Breast epithelium (tissue), 3 donors: ENCODE data around the gene SAMD8.

Source experiments
- POLR2AphosphoS5 ChIP-seq, 3 donors: sonication (generic); formaldehyde crosslinking; IDR thresholded peaks; one replicate each; pipeline ENCODE4 v1.6.1; 2017; ENCODE audit warnings: antibody characterized with exemption in 3 of 3
- TF ChIP-seq, protein P1 (sequence below), 3 donors: fragments of 450-650 bp; IDR thresholded peaks; one replicate each; pipeline ENCODE4 v1.5.1; 2016 to 2017; ENCODE audit warnings: antibody characterized with exemption in 3 of 3, mild to moderate bottlenecking in 3 of 3, moderate library complexity in 3 of 3

DNA sequence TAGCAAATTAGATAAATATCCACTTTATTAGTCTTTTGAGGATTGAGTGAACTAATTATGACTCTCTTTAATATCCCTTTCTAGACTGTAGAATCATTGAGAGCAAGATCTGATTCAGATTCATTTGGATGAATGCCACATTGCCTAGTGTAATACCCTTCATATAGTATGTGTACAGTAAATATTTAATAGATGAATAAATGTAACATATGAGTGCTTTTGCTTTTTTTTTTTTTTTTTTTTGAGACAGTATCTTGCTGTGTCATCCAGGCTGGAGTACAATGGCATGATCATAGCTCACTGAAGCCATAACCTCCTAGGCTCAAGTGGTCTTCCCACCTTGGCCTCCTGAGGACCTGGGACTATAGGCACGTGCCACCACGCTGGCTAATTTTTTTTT is 14.8 kb downstream of the SAMD8 start:
- TF ChIP-seq, protein P1, sequence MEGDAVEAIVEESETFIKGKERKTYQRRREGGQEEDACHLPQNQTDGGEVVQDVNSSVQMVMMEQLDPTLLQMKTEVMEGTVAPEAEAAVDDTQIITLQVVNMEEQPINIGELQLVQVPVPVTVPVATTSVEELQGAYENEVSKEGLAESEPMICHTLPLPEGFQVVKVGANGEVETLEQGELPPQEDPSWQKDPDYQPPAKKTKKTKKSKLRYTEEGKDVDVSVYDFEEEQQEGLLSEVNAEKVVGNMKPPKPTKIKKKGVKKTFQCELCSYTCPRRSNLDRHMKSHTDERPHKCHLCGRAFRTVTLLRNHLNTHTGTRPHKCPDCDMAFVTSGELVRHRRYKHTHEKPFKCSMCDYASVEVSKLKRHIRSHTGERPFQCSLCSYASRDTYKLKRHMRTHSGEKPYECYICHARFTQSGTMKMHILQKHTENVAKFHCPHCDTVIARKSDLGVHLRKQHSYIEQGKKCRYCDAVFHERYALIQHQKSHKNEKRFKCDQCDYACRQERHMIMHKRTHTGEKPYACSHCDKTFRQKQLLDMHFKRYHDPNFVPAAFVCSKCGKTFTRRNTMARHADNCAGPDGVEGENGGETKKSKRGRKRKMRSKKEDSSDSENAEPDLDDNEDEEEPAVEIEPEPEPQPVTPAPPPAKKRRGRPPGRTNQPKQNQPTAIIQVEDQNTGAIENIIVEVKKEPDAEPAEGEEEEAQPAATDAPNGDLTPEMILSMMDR (IDR thresholded peaks at IDR 0.05), result no peak
- TF ChIP-seq POLR2AphosphoS5 (IDR thresholded peaks at IDR 0.05), result no peak
